Measurements from ENCODE around the gene TCF7L2.

DNA sequence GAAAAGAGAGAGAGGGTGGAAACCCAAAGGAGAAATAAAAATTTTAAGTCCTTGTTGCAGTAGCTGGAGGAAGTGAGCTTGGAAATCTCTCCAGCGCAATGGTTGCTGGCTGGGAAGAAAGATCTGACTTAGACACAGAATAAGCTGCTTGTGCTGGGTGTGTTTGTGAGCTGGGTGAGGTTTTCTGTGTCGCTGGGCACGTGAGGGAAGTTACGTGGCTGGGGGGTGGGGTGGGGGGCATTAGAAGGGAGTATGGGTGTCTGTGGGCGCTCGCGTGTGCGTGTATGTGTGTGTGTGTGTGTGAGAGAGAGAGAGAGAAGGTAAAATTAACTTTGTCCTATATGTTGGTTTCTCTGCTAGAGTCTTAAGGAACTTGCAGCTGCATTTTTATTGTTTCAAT is 11.6 kb downstream of the TCF7L2 start:
- TF ChIP-seq, protein P1, sequence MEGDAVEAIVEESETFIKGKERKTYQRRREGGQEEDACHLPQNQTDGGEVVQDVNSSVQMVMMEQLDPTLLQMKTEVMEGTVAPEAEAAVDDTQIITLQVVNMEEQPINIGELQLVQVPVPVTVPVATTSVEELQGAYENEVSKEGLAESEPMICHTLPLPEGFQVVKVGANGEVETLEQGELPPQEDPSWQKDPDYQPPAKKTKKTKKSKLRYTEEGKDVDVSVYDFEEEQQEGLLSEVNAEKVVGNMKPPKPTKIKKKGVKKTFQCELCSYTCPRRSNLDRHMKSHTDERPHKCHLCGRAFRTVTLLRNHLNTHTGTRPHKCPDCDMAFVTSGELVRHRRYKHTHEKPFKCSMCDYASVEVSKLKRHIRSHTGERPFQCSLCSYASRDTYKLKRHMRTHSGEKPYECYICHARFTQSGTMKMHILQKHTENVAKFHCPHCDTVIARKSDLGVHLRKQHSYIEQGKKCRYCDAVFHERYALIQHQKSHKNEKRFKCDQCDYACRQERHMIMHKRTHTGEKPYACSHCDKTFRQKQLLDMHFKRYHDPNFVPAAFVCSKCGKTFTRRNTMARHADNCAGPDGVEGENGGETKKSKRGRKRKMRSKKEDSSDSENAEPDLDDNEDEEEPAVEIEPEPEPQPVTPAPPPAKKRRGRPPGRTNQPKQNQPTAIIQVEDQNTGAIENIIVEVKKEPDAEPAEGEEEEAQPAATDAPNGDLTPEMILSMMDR (IDR thresholded peaks at IDR 0.05) = no peak
- TF ChIP-seq, protein P2, sequence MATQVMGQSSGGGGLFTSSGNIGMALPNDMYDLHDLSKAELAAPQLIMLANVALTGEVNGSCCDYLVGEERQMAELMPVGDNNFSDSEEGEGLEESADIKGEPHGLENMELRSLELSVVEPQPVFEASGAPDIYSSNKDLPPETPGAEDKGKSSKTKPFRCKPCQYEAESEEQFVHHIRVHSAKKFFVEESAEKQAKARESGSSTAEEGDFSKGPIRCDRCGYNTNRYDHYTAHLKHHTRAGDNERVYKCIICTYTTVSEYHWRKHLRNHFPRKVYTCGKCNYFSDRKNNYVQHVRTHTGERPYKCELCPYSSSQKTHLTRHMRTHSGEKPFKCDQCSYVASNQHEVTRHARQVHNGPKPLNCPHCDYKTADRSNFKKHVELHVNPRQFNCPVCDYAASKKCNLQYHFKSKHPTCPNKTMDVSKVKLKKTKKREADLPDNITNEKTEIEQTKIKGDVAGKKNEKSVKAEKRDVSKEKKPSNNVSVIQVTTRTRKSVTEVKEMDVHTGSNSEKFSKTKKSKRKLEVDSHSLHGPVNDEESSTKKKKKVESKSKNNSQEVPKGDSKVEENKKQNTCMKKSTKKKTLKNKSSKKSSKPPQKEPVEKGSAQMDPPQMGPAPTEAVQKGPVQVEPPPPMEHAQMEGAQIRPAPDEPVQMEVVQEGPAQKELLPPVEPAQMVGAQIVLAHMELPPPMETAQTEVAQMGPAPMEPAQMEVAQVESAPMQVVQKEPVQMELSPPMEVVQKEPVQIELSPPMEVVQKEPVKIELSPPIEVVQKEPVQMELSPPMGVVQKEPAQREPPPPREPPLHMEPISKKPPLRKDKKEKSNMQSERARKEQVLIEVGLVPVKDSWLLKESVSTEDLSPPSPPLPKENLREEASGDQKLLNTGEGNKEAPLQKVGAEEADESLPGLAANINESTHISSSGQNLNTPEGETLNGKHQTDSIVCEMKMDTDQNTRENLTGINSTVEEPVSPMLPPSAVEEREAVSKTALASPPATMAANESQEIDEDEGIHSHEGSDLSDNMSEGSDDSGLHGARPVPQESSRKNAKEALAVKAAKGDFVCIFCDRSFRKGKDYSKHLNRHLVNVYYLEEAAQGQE (IDR thresholded peaks at IDR 0.05; ENCODE audit: insufficient read depth in 1 of 2, low read depth in 2 of 2, low read length in 1 of 2) = no peak
- TF ChIP-seq POLR2AphosphoS5 (IDR thresholded peaks at IDR 0.05; ENCODE audit: low read depth, low read length) (no peak), TCF7L2 (IDR thresholded peaks at IDR 0.05; ENCODE audit: low read depth, low read length) (no peak), SIN3A (IDR thresholded peaks at IDR 0.05; ENCODE audit: borderline replicate concordance, insufficient read depth, low read depth, low read length) (no peak)
